GM12878 (cell line): ENCODE data around the gene PRG3. TPM values are rescaled to one million over a fixed set of nuclear protein-coding genes. Genes with fewer than 3 reads are reported as not detected.

Experiments
- ASH2L ChIP-seq: fragments of 300-600, 200-600 bp; sonication (generic); IDR thresholded peaks from 2 replicates; pipeline ENCODE4 v1.6.1; 2017; ENCODE audit warnings: low read depth, mild to moderate bottlenecking, borderline replicate concordance
- BACH1 ChIP-seq: fragments of 450-650 bp; IDR thresholded peaks from 2 replicates; pipeline ENCODE4 v1.6.1; 2017; ENCODE audit warnings: mild to moderate bottlenecking, borderline replicate concordance
- BCLAF1 ChIP-seq: fragments of 450-650 bp; IDR thresholded peaks from 2 replicates; pipeline ENCODE4 v1.6.1; 2017; ENCODE audit warnings: antibody characterized with exemption, mild to moderate bottlenecking, moderate library complexity
- CHD1 ChIP-seq: IDR thresholded peaks from 2 replicates; pipeline ENCODE4 v1.6.1; 2012; ENCODE audit warnings: low read depth, low read length, improper control_type of control experiment
- CHD4 ChIP-seq: fragments of 200-600 bp; sonication (generic); IDR thresholded peaks from 2 replicates; pipeline ENCODE4 v1.6.1; 2016; ENCODE audit warnings: mild to moderate bottlenecking
- EGR1 ChIP-seq, 2 experiments: IDR thresholded peaks; 1 replicate in 1 of 2; 2 replicates in 1 of 2; pipeline ENCODE4 v1.6.1; 2011 to 2012; ENCODE audit warnings: low read depth in 2 of 2, low read length in 2 of 2, borderline replicate concordance in 1 of 2, mild to moderate bottlenecking in 1 of 2, moderate library complexity in 1 of 2
- GABPA ChIP-seq: IDR thresholded peaks from 2 replicates; pipeline ENCODE4 v1.6.1; 2014; ENCODE audit warnings: antibody characterized with exemption, low read depth, mild to moderate bottlenecking, inconsistent platforms
- HDGF ChIP-seq: fragments of 450-650 bp; IDR thresholded peaks from 2 replicates; pipeline ENCODE4 v1.6.1; 2016; ENCODE audit warnings: antibody characterized with exemption
- IKZF1 ChIP-seq: fragments of 450-650 bp; conservative IDR thresholded peaks from 2 replicates; pipeline ENCODE4 v1.6.1; 2017; ENCODE audit warnings: antibody characterized with exemption, mild to moderate bottlenecking
- KLF5 ChIP-seq: fragments of 450-650 bp; IDR thresholded peaks from 2 replicates; pipeline ENCODE4 v1.6.1; 2014; ENCODE audit warnings: mild to moderate bottlenecking; ENCODE audit not compliant: partially characterized antibody
- LARP7 ChIP-seq: fragments of 450-650 bp; IDR thresholded peaks from 2 replicates; pipeline ENCODE4 v1.6.1; 2017; ENCODE audit warnings: mild to moderate bottlenecking
- RBBP5 ChIP-seq: fragments of 200-600 bp; sonication (generic); conservative IDR thresholded peaks from 2 replicates; pipeline ENCODE4 v1.6.1; 2016
- TCF7 ChIP-seq: IDR thresholded peaks from 2 replicates; pipeline ENCODE4 v1.6.1; 2014; ENCODE audit warnings: antibody characterized with exemption, borderline replicate concordance
- ZBED1 ChIP-seq: IDR thresholded peaks from 2 replicates; pipeline ENCODE4 v1.6.1; 2016; ENCODE audit warnings: borderline replicate concordance
- ZBTB40 ChIP-seq: fragments of 450-650 bp; IDR thresholded peaks from 2 replicates; pipeline ENCODE4 v1.6.1; 2016; ENCODE audit warnings: mild to moderate bottlenecking, moderate library complexity, borderline replicate concordance
- ZNF24 ChIP-seq: fragments of 450-650 bp; IDR thresholded peaks from 2 replicates; pipeline ENCODE4 v1.6.1; 2017; ENCODE audit warnings: antibody characterized with exemption, mild to moderate bottlenecking
- polyA plus RNA-seq, 11 experiments: library from polyadenylated mRNA; depleted of rRNA in 4 of 11; unstranded in 6 of 11; stranded (reverse) in 5 of 11; fragments of >200 nt; fragmentation: Nextera tagmentation in 4 of 11; fragmentation: Illumina TruSeq in 1 of 11; extraction: Ambion mirVana in 4 of 11; extraction: Trizol in 1 of 11; gene quantifications; 1 replicate in 1 of 11; 2 replicates in 10 of 11; pipeline versions ENCODE4 v1.2.1 to v1.2.3, GENCODE V29; 2011 to 2016; ENCODE audit warnings: inconsistent platforms in 2 of 11, missing spikeins in 2 of 11, low read depth in 1 of 11
- total RNA-seq, 4 experiments: library from RNA; depleted of rRNA in 3 of 4; stranded (reverse); fragments of >200 nt in 3 of 4; fragmentation: Illumina TruSeq in 1 of 4; extraction: Trizol in 1 of 4; gene quantifications; 2 replicates each; pipeline versions ENCODE4 v1.2.1 to v1.2.3, GENCODE V29; 2013 to 2021
- TF ChIP-seq, protein P1 (sequence below): fragments of 450-650 bp; IDR thresholded peaks from 2 replicates; pipeline ENCODE4 v1.6.1; 2017; ENCODE audit warnings: low read depth, mild to moderate bottlenecking, moderate library complexity
- TF ChIP-seq, protein P2 (sequence below): fragments of 450-650 bp; formaldehyde crosslinking; IDR thresholded peaks from 2 replicates; pipeline ENCODE4 v1.4.0; 2020; ENCODE audit warnings: mild to moderate bottlenecking, moderate library complexity

The PRG3 gene
- total and polyA plus RNA-seq, 10 of the 15 experiments (the other 5 are each of a cell fraction or from before 2014, with no cell fraction given): not detected

DNA sequence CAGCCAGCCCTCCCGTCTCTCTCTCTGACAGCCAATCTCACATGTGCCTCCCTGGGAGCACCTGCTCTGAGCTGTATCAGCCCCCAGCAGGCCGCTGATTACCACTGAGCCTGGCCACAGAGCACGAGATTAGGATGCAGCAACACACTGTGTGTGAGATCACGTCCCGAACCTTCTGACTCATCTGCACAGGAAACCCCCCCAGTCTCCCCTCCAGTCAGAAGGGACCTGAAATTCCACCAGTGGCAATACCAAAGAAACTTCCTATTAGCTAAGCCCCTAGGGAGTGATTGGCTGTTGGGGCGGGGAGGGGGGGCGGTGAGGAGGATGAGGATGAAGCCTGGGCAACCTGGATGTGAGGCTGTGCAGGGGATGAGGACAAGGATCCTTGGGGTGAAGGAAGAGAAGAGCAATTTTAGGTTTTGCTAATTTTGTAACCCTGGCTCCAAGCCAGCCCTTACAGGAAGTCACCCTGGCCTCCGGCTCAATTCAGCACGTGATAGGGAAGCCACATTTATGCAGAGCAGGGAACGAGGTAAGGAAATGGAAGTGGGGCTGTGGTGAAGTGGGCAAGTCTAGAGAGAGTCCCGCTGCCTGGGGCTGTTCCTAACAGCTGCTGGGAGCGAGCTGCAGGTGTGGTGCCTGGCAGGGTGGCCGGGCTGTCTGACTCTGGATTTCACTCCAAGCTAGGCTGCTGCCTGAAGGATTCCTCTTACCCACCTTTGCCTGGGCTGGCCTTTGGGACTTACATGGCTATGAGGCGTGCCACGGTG lies 44.0 kb upstream of the PRG3 start (continued):
- TF ChIP-seq ZBTB40 (no peak), ZNF24 (no peak), BACH1 (peak; percentile 86), KLF5 (peak; percentile 40), GABPA (peak; percentile 75), EGR1 (IDR thresholded peaks at IDR 0.05; ENCODE audit: borderline replicate concordance in 1 of 2, low read depth in 2 of 2, low read length in 2 of 2) (peak in 1 of 2 experiments; percentile 61; a peak in 2 of 3 replicates), ASH2L (no peak), RBBP5 (no peak), CHD4 (no peak), BCLAF1 (no peak), ZBED1 (peak; percentile 87; the same call in 1 of the 2 replicates), TCF7 (no peak), LARP7 (no peak), HDGF (peak; percentile 20; the same call in 1 of the 2 replicates), IKZF1 (peak; percentile 98), CHD1 (0 out of 2 replicates have a peak, but pooled peaks have one; percentile 18)
- TF ChIP-seq, protein P1, sequence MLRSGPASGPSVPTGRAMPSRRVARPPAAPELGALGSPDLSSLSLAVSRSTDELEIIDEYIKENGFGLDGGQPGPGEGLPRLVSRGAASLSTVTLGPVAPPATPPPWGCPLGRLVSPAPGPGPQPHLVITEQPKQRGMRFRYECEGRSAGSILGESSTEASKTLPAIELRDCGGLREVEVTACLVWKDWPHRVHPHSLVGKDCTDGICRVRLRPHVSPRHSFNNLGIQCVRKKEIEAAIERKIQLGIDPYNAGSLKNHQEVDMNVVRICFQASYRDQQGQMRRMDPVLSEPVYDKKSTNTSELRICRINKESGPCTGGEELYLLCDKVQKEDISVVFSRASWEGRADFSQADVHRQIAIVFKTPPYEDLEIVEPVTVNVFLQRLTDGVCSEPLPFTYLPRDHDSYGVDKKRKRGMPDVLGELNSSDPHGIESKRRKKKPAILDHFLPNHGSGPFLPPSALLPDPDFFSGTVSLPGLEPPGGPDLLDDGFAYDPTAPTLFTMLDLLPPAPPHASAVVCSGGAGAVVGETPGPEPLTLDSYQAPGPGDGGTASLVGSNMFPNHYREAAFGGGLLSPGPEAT: peak; percentile 98
- TF ChIP-seq, protein P2, sequence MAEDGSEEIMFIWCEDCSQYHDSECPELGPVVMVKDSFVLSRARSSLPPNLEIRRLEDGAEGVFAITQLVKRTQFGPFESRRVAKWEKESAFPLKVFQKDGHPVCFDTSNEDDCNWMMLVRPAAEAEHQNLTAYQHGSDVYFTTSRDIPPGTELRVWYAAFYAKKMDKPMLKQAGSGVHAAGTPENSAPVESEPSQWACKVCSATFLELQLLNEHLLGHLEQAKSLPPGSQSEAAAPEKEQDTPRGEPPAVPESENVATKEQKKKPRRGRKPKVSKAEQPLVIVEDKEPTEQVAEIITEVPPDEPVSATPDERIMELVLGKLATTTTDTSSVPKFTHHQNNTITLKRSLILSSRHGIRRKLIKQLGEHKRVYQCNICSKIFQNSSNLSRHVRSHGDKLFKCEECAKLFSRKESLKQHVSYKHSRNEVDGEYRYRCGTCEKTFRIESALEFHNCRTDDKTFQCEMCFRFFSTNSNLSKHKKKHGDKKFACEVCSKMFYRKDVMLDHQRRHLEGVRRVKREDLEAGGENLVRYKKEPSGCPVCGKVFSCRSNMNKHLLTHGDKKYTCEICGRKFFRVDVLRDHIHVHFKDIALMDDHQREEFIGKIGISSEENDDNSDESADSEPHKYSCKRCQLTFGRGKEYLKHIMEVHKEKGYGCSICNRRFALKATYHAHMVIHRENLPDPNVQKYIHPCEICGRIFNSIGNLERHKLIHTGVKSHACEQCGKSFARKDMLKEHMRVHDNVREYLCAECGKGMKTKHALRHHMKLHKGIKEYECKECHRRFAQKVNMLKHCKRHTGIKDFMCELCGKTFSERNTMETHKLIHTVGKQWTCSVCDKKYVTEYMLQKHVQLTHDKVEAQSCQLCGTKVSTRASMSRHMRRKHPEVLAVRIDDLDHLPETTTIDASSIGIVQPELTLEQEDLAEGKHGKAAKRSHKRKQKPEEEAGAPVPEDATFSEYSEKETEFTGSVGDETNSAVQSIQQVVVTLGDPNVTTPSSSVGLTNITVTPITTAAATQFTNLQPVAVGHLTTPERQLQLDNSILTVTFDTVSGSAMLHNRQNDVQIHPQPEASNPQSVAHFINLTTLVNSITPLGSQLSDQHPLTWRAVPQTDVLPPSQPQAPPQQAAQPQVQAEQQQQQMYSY (CRISPR knock-in tag): no peak
